22Rv1 (cell line): ENCODE results near the gene CNGA3.

Experiments
- ZFX ChIP-seq: fragments of 450-650 bp; IDR thresholded peaks from 2 replicates; pipeline ENCODE4 v1.6.1; 2017; ENCODE audit warnings: antibody characterized with exemption, borderline replicate concordance
- TF ChIP-seq, protein P1 (sequence below): fragments of 450-650 bp; IDR thresholded peaks from 2 replicates; pipeline ENCODE4 v1.5.1; 2017; ENCODE audit warnings: mild to moderate bottlenecking

GRCh38 chr2:98390571-98391476 is 44.6 kb downstream of the CNGA3 start:
- TF ChIP-seq, protein P1, sequence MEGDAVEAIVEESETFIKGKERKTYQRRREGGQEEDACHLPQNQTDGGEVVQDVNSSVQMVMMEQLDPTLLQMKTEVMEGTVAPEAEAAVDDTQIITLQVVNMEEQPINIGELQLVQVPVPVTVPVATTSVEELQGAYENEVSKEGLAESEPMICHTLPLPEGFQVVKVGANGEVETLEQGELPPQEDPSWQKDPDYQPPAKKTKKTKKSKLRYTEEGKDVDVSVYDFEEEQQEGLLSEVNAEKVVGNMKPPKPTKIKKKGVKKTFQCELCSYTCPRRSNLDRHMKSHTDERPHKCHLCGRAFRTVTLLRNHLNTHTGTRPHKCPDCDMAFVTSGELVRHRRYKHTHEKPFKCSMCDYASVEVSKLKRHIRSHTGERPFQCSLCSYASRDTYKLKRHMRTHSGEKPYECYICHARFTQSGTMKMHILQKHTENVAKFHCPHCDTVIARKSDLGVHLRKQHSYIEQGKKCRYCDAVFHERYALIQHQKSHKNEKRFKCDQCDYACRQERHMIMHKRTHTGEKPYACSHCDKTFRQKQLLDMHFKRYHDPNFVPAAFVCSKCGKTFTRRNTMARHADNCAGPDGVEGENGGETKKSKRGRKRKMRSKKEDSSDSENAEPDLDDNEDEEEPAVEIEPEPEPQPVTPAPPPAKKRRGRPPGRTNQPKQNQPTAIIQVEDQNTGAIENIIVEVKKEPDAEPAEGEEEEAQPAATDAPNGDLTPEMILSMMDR: no peak
- no peak for TF ChIP-seq ZFX
